KMS-11 (cell line): Measurements from ENCODE around the gene ASGR1.
A peak's percentile ranks its signal among the peaks of the same experiment; 100 is the strongest.

Source experiments
- H2AFZ ChIP-seq: fragments of 200-600 bp; sonication (generic); 2 replicates; pipeline ENCODE4 v1.6.1; 2016; ENCODE audit warnings: antibody characterized with exemption, mixed run types, low read depth
- H3K27ac ChIP-seq: fragments of 200-600 bp; sonication (generic); 2 replicates; pipeline ENCODE4 v1.6.1; 2016; ENCODE audit warnings: mild to moderate bottlenecking, mixed run types
- H3K27me3 ChIP-seq: fragments of 200-600 bp; sonication (generic); 2 replicates; pipeline ENCODE4 v1.6.1; 2017; ENCODE audit warnings: mild to moderate bottlenecking, low read depth, mixed run types, moderate library complexity; ENCODE audit not compliant: insufficient read depth
- H3K36me3 ChIP-seq: fragments of 200-600 bp; sonication (generic); 2 replicates; pipeline ENCODE4 v1.6.1; 2017; ENCODE audit warnings: mild to moderate bottlenecking, mixed run types; ENCODE audit not compliant: insufficient read depth
- H3K4me1 ChIP-seq: fragments of 200-600 bp; sonication (generic); 2 replicates; pipeline ENCODE4 v1.6.1; 2016; ENCODE audit warnings: mild to moderate bottlenecking, low read depth, mixed run types; ENCODE audit not compliant: poor library complexity, severe bottlenecking
- H3K4me2 ChIP-seq: fragments of 200-600 bp; sonication (generic); 2 replicates; pipeline ENCODE4 v1.7.0; 2016; ENCODE audit warnings: mild to moderate bottlenecking, mixed run types
- H3K4me3 ChIP-seq: fragments of 200-600 bp; sonication (generic); IDR thresholded peaks from 2 replicates; pipeline ENCODE4 v1.6.1; 2017; ENCODE audit warnings: low read depth, low read length, mixed read lengths; ENCODE audit not compliant: insufficient read depth
- H3K79me2 ChIP-seq: fragments of 200-600 bp; sonication (generic); 2 replicates; pipeline ENCODE4 v1.6.1; 2016; ENCODE audit warnings: low read depth, mixed run types; ENCODE audit not compliant: insufficient read depth
- H3K9ac ChIP-seq: fragments of 200-600 bp; sonication (generic); 2 replicates; pipeline ENCODE4 v1.6.1; 2016; ENCODE audit warnings: mild to moderate bottlenecking, mixed run types
- H4K20me1 ChIP-seq: fragments of 200-600 bp; sonication (generic); 2 replicates; pipeline ENCODE4 v1.6.1; 2016; ENCODE audit warnings: mild to moderate bottlenecking, mixed run types; ENCODE audit not compliant: insufficient read depth
- CTCF ChIP-seq: fragments of 200-600 bp; sonication (generic); conservative IDR thresholded peaks from 2 replicates; pipeline ENCODE4 v1.6.1; 2017; ENCODE audit warnings: low read depth, mild to moderate bottlenecking, antibody characterized with exemption, low read length, moderate library complexity, mixed read lengths

Gene ASGR1

DNA sequence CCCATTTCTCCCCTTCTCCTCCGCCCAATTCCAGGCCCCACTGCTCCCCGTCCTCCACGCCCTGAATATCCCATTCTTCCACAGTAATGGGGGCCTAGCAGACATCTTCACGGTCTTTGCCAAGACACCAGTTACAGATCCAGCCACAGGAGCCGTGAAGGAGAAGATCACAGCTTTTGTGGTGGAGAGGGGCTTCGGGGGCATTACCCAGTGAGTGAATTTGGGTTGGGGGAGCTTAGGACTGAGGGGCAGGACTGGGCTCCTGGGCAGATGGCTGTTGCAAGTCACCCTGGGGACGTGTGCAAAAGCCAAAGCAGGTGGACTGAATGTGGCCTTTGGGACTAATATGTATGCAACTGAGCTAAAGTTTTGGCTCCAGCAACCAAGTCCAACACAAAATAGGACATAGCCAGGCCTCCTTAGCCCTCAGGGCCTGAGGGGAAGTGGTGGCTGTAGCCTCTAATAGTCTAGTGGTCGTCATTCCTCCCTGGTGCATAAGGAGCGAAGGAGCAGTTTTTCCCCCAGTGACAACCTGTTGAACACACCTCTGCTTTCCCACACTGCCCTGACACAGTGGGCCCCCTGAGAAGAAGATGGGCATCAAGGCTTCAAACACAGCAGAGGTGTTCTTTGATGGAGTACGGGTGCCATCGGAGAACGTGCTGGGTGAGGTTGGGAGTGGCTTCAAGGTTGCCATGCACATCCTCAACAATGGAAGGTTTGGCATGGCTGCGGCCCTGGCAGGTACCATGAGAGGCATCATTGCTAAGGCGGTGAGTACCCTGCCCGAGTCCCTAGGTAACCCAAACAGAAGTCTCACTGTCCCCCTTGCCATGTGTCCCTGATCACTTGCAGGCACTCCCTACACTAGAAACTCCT, 43.2 kb upstream of the ASGR1 start:
- Histone ChIP-seq H3K4me3 (no peak overlapping the region), H3K9ac (no peak overlapping the region), H3K36me3 (no peaks in the 10 kb centered on the region), H2AFZ (no peak overlapping the region), H3K79me2 (no peaks in the 10 kb centered on the region), H3K27ac (no peak overlapping the region), H3K27me3 (no peaks in the 10 kb centered on the region), H3K4me2 (no peak overlapping the region), H3K4me1 (no peaks in the 10 kb centered on the region), H4K20me1 (no peaks in the 10 kb centered on the region)
- TF ChIP-seq CTCF = no peak

- Histone ChIP-seq H3K79me2 (no peaks in the 10 kb centered on the region), H3K27me3 (no peaks in the 10 kb centered on the region), H3K4me2 (no peak overlapping the region), H4K20me1 (no peaks in the 10 kb centered on the region), H3K27ac (no peak overlapping the region), H3K36me3 (no peaks in the 10 kb centered on the region), H3K9ac (no peak overlapping the region), H3K4me3 (no peak overlapping the region), H2AFZ (no peak overlapping the region), H3K4me1 (no peaks in the 10 kb centered on the region)
- no peak for TF ChIP-seq CTCF
These were observed 42.3 kb upstream of the ASGR1 start for GRCh38 chr17:7221278-7222092.

GRCh38 chr17:7220593-7221277, 41.6 kb upstream of the ASGR1 start:
- Histone ChIP-seq H3K4me1 (no peaks in the 10 kb centered on the region), H2AFZ (no peak overlapping the region), H3K27ac (peak overlapping the region; percentile 20; the same call in 1 of the 2 replicates)

More at GRCh38 chr17:7220593-7221277, 41.6 kb upstream of the ASGR1 start:
- Histone ChIP-seq H3K4me3 (no peak overlapping the region), H3K79me2 (no peaks in the 10 kb centered on the region), H3K9ac (peak overlapping the region; percentile 49; the same call in 1 of the 2 replicates), H3K36me3 (no peaks in the 10 kb centered on the region), H3K4me2 (peak overlapping the region; percentile 33), H4K20me1 (no peaks in the 10 kb centered on the region), H3K27me3 (no peaks in the 10 kb centered on the region)
- TF ChIP-seq CTCF = peak; percentile 34; the same call in 1 of the 2 replicates
